Stimulated activated naive CD8-positive, alpha-beta T cell treated with anti-CD3 and anti-CD28 coated beads, Interleukin-15, Interleukin-2, amounts not matched to agents 100 U/mL and 50 U/mL, for 24 hours (primary cell): ENCODE measurements around the gene OR10AD1.
A peak's percentile ranks its signal among the peaks of the same experiment; 100 is the strongest.
"Not testable (repeated sequence)": the region's sequence is repeated elsewhere in the genome, so short reads cannot be mapped to it uniquely, and the experiment has no call there.

ENCODE experiments used
- ATAC-seq: fragments of 150-1000 bp; cut with Tn5 transposase; one replicate; pipeline ENCODE4 v1.10.0; 2021
- DNase-seq: peaks from one replicate; pipeline ENCODE4 v3.0.0; 2021

OR10AD1 gene, protein sequence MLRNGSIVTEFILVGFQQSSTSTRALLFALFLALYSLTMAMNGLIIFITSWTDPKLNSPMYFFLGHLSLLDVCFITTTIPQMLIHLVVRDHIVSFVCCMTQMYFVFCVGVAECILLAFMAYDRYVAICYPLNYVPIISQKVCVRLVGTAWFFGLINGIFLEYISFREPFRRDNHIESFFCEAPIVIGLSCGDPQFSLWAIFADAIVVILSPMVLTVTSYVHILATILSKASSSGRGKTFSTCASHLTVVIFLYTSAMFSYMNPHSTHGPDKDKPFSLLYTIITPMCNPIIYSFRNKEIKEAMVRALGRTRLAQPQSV

GRCh38 chr12:48203192-48203591 lies at the start of gene OR10AD1:
Gene OR10AD1, minus strand, starts transcription at chr12:48203292. Its CDS starts 0 bp downstream, at chr12:48203292.
- ATAC-seq, result no peak
- no peak for DNase-seq

- ATAC-seq (no peak), DNase-seq (no peak)
These were observed 44.3 kb upstream of the OR10AD1 start for GRCh38 chr12:48247181-48247966.

DNA sequence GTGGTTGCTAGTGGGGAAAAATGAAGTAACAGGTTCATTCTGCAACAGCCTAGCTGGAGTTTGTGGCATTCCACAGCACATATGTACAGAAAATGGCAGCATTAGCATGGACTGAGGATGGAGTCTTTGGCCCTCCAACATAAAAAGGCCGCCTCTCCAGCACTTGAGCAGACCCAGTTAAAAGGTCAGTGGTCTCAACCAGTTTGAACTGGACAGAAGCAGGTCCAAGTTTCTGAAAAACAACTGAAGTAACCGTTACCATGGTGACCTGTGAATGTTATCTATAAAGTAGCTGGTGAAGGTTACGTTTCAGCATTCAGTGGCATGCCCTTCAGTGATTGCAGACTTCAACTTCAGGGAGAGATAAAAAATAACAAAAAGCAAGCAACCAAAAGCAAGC lies 34.1 kb upstream of the OR10AD1 start:
- no peak for DNase-seq
- ATAC-seq, result no peak

DNA sequence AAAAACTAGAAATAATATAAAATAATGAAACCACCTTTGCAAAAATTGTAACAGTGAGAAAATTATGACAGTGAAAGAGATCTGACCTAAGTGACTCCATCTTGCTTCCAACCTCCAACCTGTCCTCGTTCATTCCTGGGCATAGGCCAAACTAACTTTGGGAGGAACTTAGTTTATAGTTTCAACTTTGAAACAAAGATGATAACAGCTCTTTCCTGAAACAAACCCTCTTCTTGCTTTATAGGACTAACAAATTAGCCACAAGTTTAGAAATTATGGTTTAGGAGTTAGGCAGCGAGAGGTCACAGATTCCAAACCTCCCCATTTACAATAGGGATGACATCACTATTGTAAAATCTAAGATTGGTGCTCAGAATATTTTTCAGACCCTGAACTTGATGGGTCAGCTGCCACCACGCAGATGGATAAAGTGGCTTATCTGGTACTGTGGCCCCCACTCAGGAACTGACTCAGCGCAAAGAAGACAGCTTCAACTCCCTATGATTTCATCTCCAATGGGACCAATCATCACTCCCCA lies 32.8 kb upstream of the OR10AD1 start:
- ATAC-seq (no peak), DNase-seq (no peak)

DNA sequence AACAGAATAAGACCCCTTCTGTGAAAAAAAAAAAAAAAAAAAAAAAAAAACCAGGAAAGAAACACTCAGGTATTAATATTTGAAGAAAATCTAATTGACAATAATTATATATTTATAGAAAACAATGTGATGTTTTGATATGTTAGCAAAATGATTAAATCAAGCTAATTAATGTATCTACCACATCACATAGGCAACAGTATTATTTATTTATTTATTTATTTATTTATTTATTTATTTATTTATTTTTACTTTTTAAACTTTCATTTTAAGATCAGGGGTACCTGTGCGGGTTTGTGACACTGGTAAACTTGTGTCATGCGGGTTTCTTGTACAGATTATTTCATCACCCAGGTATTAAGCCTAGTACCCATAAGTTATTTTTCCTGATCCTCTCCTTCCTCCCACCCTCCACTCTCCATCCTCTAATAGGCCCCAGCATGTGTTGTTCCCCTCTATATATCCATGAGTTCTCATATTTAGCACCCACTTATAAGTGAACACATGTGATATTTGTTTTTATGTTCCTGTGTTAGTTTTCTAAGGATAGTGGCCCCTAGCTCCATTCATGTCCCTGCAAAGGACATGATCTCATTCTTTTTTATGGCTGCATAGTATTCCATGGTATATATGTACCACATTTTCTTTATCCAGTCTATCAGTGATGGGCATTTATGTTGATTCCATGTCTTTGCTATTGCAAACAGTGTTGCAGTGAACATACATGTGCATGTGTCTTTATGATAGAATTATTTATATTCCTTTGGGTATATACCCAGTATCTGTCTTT lies 28.3 kb upstream of the OR10AD1 start:
- ATAC-seq, DNase-seq: not testable (repeated sequence)

DNA sequence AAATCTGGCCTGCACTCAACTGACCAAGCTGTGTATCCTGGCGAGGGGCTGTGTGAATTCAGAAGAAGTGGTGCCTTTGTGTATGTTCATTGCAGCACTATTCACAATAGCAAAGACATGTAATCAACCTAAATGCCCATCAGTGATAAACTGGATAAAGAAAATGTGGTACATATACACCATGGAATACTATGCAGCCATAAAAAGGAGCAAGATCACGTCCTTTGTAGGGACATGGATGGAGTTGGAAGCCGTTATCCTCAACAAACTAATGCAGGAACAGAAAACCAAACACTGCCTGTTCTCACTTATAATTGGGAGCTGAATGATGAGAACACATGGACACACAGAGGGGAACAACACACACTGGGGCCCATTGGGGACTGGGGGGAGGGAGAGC lies 21.4 kb upstream of the OR10AD1 start:
- ATAC-seq, DNase-seq: not testable (repeated sequence)

DNA sequence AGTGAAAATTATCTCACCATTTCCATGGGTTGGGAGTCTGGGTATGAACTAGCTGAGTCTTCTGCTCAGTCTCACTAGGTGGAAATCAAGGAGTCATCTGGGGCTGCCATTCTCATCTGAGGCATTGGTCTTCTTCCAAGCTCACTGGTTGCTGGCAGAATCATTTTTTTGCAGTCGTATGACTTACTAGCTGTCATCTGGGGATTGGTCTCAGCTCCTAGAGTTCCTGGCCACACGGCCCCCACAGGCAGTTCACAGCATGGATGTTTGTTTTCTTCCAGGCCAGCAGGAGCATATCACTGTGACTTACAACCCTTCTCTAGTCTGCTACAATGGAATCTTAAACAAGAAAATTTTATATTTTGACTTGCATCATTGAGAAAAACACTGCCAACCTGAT lies 18.6 kb upstream of the OR10AD1 start:
- ATAC-seq (no peak), DNase-seq (no peak)

DNA sequence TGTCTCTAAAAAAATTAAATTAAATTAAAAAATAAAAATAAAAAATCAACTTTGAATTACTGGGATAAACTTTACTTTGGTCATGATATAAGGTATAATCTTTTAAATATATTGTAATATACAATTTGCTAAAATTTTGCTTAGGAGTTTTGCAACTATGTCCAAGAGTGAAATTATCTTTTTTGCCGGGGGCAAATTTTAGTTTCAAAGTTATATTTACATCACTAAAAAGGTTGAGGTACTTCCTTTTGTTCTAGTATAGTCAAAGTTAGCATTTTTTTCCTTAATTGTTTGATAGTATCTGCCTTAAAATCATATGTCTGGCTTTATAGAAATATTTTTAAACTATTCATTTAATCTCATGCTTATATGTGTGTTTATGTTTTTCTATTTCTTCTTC lies 17.6 kb upstream of the OR10AD1 start:
- DNase-seq (no peak), ATAC-seq (no peak)

- no peak for ATAC-seq
These were observed 16.5 kb upstream of the OR10AD1 start for GRCh38 chr12:48219631-48220030.

GRCh38 chr12:48216785-48217184 lies 13.7 kb upstream of the OR10AD1 start:
- ATAC-seq, result no peak
- no peak for DNase-seq

More at GRCh38 chr12:48219631-48220030, 16.5 kb upstream of the OR10AD1 start:
- no peak for DNase-seq

GRCh38 chr12:48209495-48209894 lies 6.4 kb upstream of the OR10AD1 start:
- ATAC-seq, DNase-seq: not testable (repeated sequence)

- DNase-seq, result no peak
- no peak for ATAC-seq
These were observed 326 bp downstream of the OR10AD1 start for GRCh38 chr12:48202766-48203165.

GRCh38 chr12:48201516-48201915 lies 1.6 kb downstream of the OR10AD1 start:
- no peak for DNase-seq
- ATAC-seq, result no peak

GRCh38 chr12:48201091-48201490 lies 2.0 kb downstream of the OR10AD1 start:
- DNase-seq (no peak), ATAC-seq (no peak)

- ATAC-seq, result no peak
- no peak for DNase-seq
These were observed 3.3 kb downstream of the OR10AD1 start for GRCh38 chr12:48199774-48200221.

GRCh38 chr12:48198985-48199384 lies 4.1 kb downstream of the OR10AD1 start:
- no peak for DNase-seq
- no peak for ATAC-seq

- peak; percentile 15 for ATAC-seq
These were observed 4.5 kb downstream of the OR10AD1 start for GRCh38 chr12:48198672-48198971.

DNA sequence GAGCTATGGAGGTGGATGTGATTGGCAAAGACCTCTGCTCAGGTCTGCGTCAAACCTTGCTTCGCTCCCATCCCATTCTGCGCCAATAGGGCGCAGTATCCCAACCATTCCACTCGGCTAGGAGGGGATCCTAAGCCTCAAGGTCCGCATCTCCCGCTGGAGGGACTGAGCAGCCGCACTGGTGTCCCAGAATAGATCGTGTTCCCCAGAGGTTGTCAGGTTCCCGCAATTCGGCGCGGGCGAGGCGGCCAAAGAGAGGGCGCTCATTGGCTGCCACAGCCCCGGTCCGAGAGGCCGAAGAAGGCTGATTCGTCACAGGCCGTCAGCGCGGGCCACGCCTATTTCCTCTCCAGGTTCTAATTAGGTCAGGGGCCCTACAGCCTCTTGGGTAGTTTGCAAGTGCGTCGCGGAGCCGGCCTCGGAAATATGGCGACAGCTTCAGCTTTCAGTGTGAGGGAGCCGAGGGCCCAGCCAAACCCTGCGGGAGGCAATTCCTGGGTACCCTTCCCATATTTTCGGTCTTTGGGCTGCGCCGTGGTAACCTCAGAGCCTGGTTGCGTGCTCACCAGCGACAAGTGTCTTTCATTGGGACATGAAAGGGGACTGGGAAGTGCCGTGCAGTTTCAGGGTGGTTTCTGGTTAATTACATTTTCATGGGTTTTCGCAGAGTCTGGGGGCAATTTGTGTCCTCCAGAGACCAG lies 5.0 kb downstream of the OR10AD1 start:
- DNase-seq (peak; percentile 92), ATAC-seq (peak; percentile 100)

More at GRCh38 chr12:48198672-48198971, 4.5 kb downstream of the OR10AD1 start:
- DNase-seq, result peak; percentile 47

GRCh38 chr12:48197549-48197970 lies 5.5 kb downstream of the OR10AD1 start:
- DNase-seq, result no peak
- ATAC-seq, result no peak

DNA sequence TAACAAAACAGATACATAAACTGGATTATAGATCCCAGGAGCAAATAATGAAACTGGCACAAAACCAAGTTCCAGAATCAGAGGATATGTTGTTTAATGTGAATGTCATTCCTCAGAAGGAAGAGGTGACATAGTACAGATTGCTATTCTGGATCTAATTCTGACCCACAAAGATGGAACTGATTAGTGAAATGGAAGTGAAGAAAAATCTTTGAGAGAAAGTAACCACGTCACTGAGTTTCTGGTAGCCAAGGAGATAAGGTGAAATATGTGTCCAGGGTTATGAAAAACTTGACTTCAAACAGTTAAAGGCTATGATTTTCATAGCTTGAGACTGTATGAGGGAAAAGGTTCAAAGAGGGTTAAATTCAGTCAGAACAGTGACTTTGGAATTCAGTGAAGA lies 8.3 kb downstream of the OR10AD1 start:
- ATAC-seq (no peak), DNase-seq (no peak)

DNA sequence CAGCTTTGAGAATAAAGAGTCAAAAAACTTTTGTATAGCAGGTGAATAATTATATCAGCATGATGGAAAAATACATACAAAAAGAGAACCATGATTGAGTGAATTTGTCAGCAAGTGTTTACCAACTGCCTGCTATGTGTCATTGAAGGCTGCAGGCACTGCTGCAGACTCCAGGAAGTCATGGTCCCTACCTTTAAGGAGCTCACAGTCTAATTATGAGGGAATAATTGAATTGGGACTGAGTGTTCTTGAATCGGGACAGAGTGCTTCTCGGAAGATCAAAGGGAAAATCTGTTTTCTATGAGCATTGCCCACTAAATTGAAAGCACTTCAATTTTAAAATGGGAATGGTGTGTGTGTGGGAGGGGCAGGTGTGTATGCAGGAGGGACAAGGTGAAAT lies 9.5 kb downstream of the OR10AD1 start:
- ATAC-seq (no peak), DNase-seq (no peak)

DNA sequence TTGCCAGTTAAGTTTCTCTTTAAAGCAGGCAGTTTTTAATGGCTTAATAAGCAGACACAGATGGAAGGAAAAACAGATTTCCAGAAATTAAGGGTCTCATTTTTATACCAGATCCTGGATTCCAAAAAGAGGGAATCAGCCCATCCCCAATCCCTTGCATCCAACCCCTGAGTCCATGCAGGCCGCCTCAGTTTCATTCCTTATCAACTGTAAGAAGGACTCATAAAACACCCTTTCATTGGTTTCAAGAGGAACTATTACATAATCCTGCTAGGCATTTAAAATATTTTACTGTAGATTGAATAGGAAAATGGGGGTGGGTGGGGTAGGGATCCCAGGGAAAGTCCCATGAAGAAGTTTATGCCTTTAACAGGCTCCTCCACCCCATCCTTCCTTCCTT lies 10.2 kb downstream of the OR10AD1 start:
- DNase-seq, result no peak
- ATAC-seq, result no peak
